ENCODE measurements around the gene MED7.

Gene MED7

DNA sequence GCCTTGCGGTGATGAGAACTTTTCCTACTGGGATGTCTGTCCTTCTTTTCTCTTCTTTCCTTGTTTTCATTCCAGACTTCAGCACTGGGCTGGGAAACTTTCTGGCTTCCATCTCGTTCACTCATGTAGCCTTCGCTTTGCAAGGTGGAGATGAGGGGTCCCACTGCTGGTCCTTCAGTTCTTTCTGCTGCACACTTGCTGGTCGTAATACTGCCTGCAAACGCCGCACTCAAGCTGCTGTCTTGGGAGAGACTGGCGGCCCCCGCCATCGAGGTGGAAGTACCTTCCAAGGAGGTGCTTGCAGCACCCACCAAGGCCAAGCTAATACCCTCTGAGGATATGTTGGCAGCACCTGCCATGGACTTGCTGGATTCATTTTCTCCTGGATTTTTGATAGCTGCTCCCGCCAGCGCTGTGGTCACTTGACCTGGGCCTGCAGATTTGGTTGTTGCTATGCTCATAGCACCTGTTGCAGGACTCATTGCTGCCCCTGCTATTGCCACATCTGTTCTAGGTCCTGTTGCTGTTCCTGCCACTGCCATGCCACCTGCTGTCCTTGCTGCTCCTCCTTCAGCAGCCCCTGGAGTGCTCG, 20.4 kb upstream of the MED7 start:
- DNase-seq (ENCODE audit: low read depth in 3 of 3): no peak

DNA sequence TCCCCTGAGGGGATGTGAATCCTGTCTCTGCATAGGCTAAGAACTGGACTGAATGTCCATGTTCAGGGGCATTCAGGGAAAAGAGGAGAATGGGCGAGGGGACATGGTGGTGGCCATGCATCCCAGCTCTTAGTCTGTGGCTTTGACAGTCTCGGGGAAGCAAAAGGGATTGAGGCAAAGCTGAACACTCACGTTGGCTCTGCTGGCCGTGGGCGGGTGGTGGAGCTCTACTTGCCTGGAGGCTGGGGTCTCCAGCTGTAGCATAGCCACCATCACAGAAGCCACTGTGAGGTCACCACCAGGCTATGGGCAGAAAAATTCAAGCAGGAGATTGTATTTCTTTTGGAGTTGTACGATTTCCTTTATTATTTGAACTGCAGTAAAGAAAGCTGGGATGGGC, 19.3 kb upstream of the MED7 start:
- DNase-seq (ENCODE audit: low read depth in 3 of 3): no peak

GRCh38 chr5:157160001-157160400, 17.3 kb upstream of the MED7 start:
- no peak for DNase-seq (ENCODE audit: low read depth in 3 of 3)

- no peak for DNase-seq (ENCODE audit: low read depth in 3 of 3)
Measured at GRCh38 chr5:157159209-157159751, 16.6 kb upstream of the MED7 start.

DNA sequence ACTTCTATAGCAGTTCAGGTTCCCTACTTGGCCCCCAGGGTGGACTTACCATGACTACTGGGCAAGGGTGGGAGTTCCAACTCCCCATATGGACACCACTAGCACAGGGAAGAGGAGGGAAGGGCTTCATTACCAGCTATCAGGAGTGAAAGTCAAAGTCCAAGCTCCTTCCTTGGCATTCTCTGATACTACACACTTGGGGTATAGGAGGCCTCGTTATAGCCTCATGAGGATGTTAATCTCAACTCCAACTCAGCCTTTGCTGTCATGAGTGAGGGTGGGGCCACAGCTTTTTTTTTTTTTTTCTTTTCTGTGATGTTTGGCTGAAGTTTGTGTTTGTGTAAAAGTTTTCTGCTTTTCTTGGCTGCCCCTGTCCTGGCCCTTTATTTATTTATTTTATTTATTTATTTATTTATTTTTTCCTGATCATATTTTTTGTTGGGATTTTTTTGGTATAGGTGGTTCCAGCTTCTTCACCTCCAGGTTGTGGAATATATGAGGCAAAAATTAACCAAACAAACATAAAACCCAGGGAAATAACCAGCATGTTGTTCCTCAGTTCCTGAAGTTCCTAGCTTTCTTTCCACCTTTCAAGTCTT, 14.7 kb upstream of the MED7 start:
- no peak for DNase-seq (ENCODE audit: low read depth in 3 of 3)

DNA sequence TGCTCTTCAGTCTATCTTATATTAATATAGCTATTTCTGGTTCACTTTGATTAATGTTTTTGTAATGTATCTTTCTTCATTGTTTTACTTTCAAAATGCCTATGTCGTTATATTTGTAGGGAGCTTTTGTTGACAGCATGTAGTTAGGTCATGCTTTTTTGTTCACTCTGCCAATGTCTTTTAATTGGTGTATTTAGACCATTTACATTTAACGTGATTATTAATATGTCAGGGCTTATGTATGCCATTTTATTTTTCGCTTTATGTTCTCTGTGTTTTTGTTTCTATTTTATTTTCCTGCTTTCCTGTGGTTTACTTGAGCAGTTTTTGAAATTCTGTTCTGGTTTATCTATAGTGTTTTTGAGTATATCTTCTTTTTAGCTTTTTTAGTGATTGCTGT, 12.6 kb upstream of the MED7 start:
- DNase-seq (ENCODE audit: low read depth in 3 of 3): no peak

DNA sequence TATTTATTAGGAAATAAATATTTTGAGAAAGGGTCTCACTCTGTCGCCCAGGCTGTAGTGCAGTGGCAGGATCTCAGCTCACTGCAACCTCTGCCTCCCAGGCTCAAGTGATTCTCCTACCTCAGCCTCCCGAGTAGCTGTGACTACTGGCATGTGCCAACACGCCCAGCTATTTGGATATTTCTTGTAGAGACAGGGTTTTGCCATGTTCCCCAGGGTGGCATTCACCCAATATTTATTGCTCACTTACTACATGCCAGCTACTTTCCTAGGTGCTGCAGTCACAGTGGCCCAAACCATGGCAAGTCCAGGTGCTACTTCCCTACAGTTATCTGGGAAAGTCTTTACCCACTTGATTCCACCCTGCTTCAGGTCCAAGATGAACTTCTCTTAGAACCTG, 8.3 kb upstream of the MED7 start:
- DNase-seq (ENCODE audit: low read depth in 3 of 3): no peak

GRCh38 chr5:157148734-157149615, 6.3 kb upstream of the MED7 start:
- DNase-seq (ENCODE audit: low read depth in 3 of 3): peak; percentile 72 to 84 (median 74)

DNA sequence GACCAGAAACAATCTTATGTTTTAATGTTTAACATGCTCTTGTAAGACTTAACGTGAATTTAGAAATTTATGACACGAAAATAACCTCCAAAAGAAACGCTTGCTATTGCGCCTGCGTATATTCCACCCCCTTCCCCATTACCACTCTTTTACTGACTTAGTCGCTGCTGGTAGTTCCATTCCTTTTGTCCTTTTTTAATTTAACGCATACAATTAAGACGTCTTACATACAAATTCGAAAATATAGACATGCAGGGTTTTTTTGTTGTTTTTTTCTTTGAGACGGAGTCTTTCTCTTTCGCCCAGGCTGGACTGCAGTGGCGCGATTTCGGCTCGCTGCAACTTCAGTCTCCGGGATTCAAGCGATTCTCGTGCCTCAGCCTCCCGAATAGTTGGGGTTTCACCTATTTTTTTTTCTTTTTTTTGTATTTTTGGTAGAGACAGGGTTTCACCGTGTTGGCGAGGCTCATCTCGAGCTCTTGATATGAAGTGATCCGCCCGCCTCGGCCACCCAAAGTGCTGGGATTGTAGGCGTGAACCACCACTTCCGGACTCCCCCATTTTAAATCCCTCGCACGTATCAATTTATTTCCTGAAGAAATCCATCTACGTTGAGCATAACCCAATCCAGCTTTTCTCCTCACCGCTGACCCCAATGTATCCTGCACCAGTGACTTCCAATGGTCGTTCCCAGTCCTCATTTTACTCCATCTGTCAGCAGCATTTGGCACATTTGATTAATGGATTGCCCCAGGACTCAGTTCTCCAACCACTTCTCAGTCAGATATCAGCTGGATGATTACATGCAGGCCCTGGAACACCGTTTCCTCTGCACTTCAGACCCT, 684 bp upstream of the MED7 start:
- DNase-seq (ENCODE audit: low read depth in 3 of 3): peak in 1 of 3 experiments; percentile 55

- no peak for DNase-seq (ENCODE audit: low read depth in 3 of 3)
Measured at GRCh38 chr5:157137691-157138090, 5.0 kb downstream of the MED7 start.

DNA sequence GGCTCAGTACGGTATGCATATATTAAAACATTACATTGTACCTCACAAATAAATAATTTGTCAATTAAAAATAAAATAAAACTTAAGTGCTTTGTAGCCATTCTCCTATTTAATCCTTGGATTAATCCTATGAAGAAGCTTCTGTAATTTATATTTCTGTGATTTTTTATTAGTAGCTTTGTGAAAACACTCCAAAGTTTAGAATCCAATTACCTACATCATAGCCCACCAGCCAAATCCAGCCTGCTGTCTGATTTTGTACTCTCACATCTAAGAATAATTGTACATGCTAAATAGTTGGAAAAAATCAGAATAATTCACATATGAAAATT, 10.4 kb downstream of the MED7 start:
- DNase-seq (ENCODE audit: low read depth in 3 of 3): no peak

DNA sequence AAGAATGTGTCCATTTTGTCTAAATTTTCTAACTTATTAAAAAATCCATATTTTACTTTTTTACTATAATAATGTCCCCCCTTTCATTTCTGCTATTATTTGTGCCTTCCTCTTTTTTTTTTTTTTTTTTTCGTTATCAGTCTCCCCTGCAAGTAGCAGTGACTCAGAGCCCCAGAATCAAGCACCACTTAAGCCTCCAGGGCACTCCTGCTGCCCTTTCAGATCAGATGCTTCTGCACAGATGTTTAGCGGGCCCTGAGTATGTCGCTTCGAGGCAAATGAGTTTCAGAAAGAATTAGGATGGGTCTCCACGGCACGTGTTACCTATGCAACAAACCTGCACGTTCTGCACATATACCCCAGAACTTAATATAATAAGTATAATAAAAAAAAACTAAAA, 11.7 kb downstream of the MED7 start:
- no peak for DNase-seq (ENCODE audit: low read depth in 3 of 3)

DNA sequence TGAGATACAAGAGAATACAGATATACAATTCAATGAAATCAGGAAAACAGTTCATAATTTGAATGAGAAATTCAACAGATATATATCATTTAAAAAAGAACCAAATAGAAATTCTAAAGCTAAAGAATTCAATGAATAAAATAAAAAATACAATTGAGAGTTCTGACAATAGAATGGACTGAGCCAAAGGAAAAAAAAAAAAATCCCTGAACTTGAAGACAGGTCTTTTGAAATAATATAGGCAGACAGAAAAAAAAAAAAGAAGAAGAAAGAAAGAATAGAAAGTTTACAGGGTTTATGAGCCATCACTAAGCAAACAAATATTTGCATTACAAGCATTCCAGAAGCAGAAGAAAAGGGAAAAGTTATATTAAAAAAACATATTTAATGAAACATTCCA, 21.0 kb downstream of the MED7 start:
- no peak for DNase-seq (ENCODE audit: low read depth in 3 of 3)

DNA sequence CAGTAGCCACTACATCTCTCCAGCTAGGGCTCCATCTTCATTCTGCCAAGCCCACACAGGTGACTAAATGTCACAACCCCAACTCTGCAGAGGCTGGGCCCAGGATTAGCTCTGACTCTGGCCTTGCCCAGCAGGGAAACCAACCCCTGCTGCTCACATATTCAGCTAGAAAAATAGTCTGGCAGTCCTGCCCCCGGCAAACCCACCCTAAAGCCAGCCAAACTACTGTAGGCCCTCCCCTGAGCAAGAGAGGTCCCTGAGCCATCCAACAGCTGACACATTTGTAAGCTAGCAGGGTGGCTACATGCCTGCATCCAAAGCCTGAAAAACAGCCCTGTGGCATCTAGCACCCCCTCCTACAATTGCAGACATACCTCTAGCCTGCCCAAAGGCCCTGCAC, 22.6 kb downstream of the MED7 start:
- no peak for DNase-seq (ENCODE audit: low read depth in 3 of 3)

GRCh38 chr5:157116483-157116954, 26.1 kb downstream of the MED7 start:
- DNase-seq (ENCODE audit: low read depth in 3 of 3): peak in 1 of 3 experiments; percentile 27

GRCh38 chr5:157115502-157115901, 27.2 kb downstream of the MED7 start:
- DNase-seq (ENCODE audit: low read depth in 3 of 3): no peak

- no peak for DNase-seq (ENCODE audit: low read depth in 3 of 3)
Measured at GRCh38 chr5:157115012-157115411, 27.7 kb downstream of the MED7 start.

DNA sequence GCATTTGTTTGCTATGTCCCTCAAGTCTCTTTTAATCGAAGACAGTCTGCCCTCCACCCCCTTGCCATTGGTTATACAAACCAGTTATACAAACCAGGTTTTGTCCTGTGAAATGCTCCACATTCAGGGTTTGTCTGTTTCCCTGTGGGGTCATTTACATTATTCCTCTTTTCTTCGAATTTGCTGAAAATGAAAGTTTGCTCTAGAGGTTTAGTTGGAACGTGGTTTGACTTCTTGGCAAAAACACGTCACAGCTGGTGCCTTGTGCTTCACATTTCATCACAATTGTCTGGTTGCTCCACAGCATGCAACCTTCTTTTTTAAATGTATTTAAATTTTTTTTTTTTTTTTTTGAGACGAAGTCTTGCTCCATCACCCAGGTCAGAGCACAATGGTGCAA, 29.7 kb downstream of the MED7 start:
- DNase-seq (ENCODE audit: low read depth in 3 of 3): no peak

DNA sequence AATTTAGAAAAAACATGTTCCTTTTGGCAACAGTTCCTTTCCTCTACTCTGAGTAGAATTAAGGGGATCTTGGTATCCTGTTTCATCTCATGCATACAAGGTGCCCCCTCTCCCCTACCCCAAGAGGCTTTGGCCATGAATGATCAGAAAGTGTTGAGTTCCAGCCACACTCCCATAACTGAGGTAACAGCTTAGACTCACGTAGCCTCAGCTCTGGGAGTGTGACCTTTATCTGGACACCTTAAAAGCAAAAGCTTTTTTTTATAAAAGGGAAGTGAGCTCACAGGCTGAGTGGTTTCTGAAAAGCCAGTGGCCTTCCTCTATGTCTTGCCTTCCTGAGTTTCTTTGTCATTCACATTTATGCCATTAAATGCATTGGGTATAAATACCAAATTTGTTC, 32.9 kb downstream of the MED7 start:
- DNase-seq (ENCODE audit: low read depth in 3 of 3): peak in 1 of 3 experiments; percentile 13

DNA sequence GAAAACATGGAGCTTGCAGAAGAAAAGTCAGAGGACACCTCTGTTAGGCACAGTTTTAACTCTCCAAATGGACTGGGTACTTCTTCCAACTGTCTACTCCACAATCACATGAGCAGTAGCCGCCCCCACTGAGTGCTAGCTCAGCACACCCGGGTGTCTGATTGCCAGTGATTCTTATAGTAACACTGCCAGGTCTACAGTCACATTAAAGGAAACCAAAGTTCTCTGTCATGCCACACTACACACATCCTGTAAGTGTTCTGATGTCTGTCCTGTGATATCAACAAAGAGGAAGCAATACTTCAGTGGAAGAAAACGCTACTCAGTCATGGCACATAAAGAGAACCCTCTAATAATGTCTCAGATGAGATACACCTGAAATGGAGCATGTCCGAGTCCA, 33.7 kb downstream of the MED7 start, which contains the start of gene HAVCR2:
Gene HAVCR2, minus strand, starts transcription at position 69 of the 400 bp plus-strand sequence. Its CDS starts 61 bp downstream, at position 8.
- DNase-seq (ENCODE audit: low read depth in 3 of 3): peak in 1 of 3 experiments; percentile 46

DNA sequence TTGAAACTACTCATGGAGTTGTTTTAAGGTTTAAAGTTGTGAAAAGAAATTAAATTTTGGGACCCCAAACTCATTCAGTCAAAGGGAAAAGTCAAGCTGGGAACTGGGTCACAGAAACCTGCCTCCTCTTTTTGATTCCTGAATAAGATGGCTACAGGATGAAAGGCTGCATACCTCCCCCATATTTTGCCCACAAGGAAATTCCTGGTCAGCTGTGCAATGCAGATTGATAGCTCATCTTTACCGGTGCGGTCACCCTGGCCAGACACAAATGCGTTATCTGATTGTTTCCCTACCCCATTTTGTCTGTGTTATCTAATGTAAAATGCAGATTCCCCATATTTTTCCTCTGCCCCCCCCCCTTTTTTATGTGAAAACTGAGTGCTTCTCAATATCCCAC, 35.2 kb downstream of the MED7 start:
- DNase-seq (ENCODE audit: low read depth in 3 of 3): no peak

Measured in stimulated activated CD4-positive, alpha-beta T cell treated with anti-CD3 and anti-CD28 coated beads, TNF-alpha, amount 100 ng/mL, for 24 hours (primary cell).